ACC112 (cell line): Measurements from ENCODE around the gene DLX1.
A peak's percentile ranks its signal among the peaks of the same experiment; 100 is the strongest.

Source experiments
- H2AFZ ChIP-seq: fragments of 200-600 bp; sonication (generic); one replicate; pipeline ENCODE4 v1.6.0; 2017; ENCODE audit warnings: antibody characterized with exemption, low read length; ENCODE audit not compliant: unreplicated experiment
- H3K27ac ChIP-seq: fragments of 200-600 bp; sonication (generic); 2 replicates; pipeline ENCODE4 v1.5.1; 2014; ENCODE audit warnings: low read depth, mild to moderate bottlenecking, antibody characterized with exemption, low read length, moderate library complexity
- H3K27me3 ChIP-seq: fragments of 200-600 bp; sonication (generic); 2 replicates; pipeline ENCODE4 v1.6.1; 2014; ENCODE audit warnings: mild to moderate bottlenecking, antibody characterized with exemption, low read length, moderate library complexity, mixed read lengths; ENCODE audit not compliant: insufficient read depth
- H3K36me3 ChIP-seq: fragments of 200-600 bp; sonication (generic); 2 replicates; pipeline ENCODE4 v1.6.1; 2016; ENCODE audit warnings: mild to moderate bottlenecking, antibody characterized with exemption, low read length, moderate library complexity, mixed read lengths; ENCODE audit not compliant: insufficient read depth
- H3K4me1 ChIP-seq: fragments of 200-600 bp; sonication (generic); one replicate; pipeline ENCODE4 v1.6.1; 2016; ENCODE audit warnings: low read length, mixed read lengths; ENCODE audit not compliant: insufficient read depth, unreplicated experiment, control insufficient read depth
- H3K4me3 ChIP-seq: fragments of 200-600 bp; sonication (generic); 2 replicates; pipeline ENCODE4 v1.5.1; 2014; ENCODE audit warnings: mild to moderate bottlenecking, low read depth, low read length
- H3K79me2 ChIP-seq: fragments of 200-600 bp; sonication (generic); one replicate; pipeline ENCODE4 v1.6.0; 2016; ENCODE audit warnings: low read length; ENCODE audit not compliant: control insufficient read depth, unreplicated experiment, insufficient read depth

Gene DLX1

GRCh38 chr2:172100080-172100934 lies 15.0 kb downstream of the DLX1 start:
- peaks cover 16% of the 10 kb centered on the region for H3K79me2 ChIP-seq
- H3K27me3 ChIP-seq: no peaks in the 10 kb centered on the region
- H2AFZ ChIP-seq: no peak overlapping the region
- H3K27ac ChIP-seq: peak overlapping the region; percentile 96; the same call in 1 of the 2 replicates
- peak overlapping the region; percentile 88 for H3K4me3 ChIP-seq
- no peaks in the 10 kb centered on the region for H3K36me3 ChIP-seq
- peaks cover 28% of the 10 kb centered on the region for H3K4me1 ChIP-seq

- no peak overlapping the region for H3K27ac ChIP-seq
- peak overlapping the region; percentile 34 for H2AFZ ChIP-seq
- H3K27me3 ChIP-seq: no peaks in the 10 kb centered on the region
- H3K4me1 ChIP-seq: peaks cover 28% of the 10 kb centered on the region
- H3K79me2 ChIP-seq: peaks cover 16% of the 10 kb centered on the region
- H3K36me3 ChIP-seq: no peaks in the 10 kb centered on the region
- peak overlapping the region; percentile 88 for H3K4me3 ChIP-seq
Measured at GRCh38 chr2:172100935-172101820, 15.9 kb downstream of the DLX1 start.

GRCh38 chr2:172101821-172102390 lies 16.6 kb downstream of the DLX1 start:
- peak overlapping the region; percentile 11; the same call in 1 of the 2 replicates for H3K27ac ChIP-seq

GRCh38 chr2:172102391-172103359 lies 17.4 kb downstream of the DLX1 start, which contains the start of gene DLX2:
Gene DLX2, minus strand, starts transcription at chr2:172102900. Its CDS starts 362 bp downstream, at chr2:172102538.
- H3K36me3 ChIP-seq: no peaks in the 10 kb centered on the region
- H3K79me2 ChIP-seq: peaks cover 16% of the 10 kb centered on the region
- peak within 1 kb of the TSS; percentile 76 for H2AFZ ChIP-seq
- H3K27ac ChIP-seq: peak within 1 kb of the TSS; percentile 11; the same call in 1 of the 2 replicates
- peak within 1 kb of the TSS; percentile 88 for H3K4me3 ChIP-seq
- no peaks in the 10 kb centered on the region for H3K27me3 ChIP-seq
- peaks cover 24% of the 10 kb centered on the region for H3K4me1 ChIP-seq

More at GRCh38 chr2:172101821-172102390, 16.6 kb downstream of the DLX1 start:
- H3K79me2 ChIP-seq: peaks cover 16% of the 10 kb centered on the region
- H3K36me3 ChIP-seq: no peaks in the 10 kb centered on the region
- peak overlapping the region; percentile 88 for H3K4me3 ChIP-seq
- H3K4me1 ChIP-seq: peaks cover 28% of the 10 kb centered on the region
- no peaks in the 10 kb centered on the region for H3K27me3 ChIP-seq
- peak overlapping the region; percentile 34 for H2AFZ ChIP-seq

- peak overlapping the region; percentile 88 for H3K4me3 ChIP-seq
- peak overlapping the region; percentile 76 for H2AFZ ChIP-seq
Measured at GRCh38 chr2:172103471-172104272, 18.4 kb downstream of the DLX1 start.

GRCh38 chr2:172105471-172106107 lies 20.3 kb downstream of the DLX1 start:
- H3K4me1 ChIP-seq: no peaks in the 10 kb centered on the region

More at GRCh38 chr2:172103471-172104272, 18.4 kb downstream of the DLX1 start:
- Histone ChIP-seq H3K36me3 (no peaks in the 10 kb centered on the region), H3K79me2 (peaks cover 16% of the 10 kb centered on the region), H3K27ac (no peak overlapping the region), H3K27me3 (no peaks in the 10 kb centered on the region), H3K4me1 (peaks cover 14% of the 10 kb centered on the region)

GRCh38 chr2:172106108-172106961 lies 21.0 kb downstream of the DLX1 start:
- H3K36me3 ChIP-seq: no peaks in the 10 kb centered on the region
- peak overlapping the region; percentile 89 for H2AFZ ChIP-seq
- H3K4me3 ChIP-seq: peak overlapping the region; percentile 91
- H3K27me3 ChIP-seq: no peaks in the 10 kb centered on the region
- no peak overlapping the region for H3K27ac ChIP-seq
- H3K79me2 ChIP-seq: peaks cover 3% of the 10 kb centered on the region
- no peaks in the 10 kb centered on the region for H3K4me1 ChIP-seq

More at GRCh38 chr2:172105471-172106107, 20.3 kb downstream of the DLX1 start:
- Histone ChIP-seq H2AFZ (peak overlapping the region; percentile 89), H3K27me3 (no peaks in the 10 kb centered on the region), H3K4me3 (peak overlapping the region; percentile 91), H3K36me3 (no peaks in the 10 kb centered on the region), H3K27ac (no peak overlapping the region), H3K79me2 (peaks cover 10% of the 10 kb centered on the region)
